NCI-H2196 treated with DMSO at 0.1 percent for 48 hours (cell line): ENCODE measurements around the gene ZMIZ2.
"Not testable (repeated sequence)": the region's sequence is repeated elsewhere in the genome, so short reads cannot be mapped to it uniquely, and the experiment has no call there.

ENCODE experiments used
- DNase-seq: peaks from one replicate; lab custom pipeline; 2025; ENCODE audit not compliant: unreplicated experiment; lab: John Stamatoyannopoulos, UW

ZMIZ2 gene, protein sequence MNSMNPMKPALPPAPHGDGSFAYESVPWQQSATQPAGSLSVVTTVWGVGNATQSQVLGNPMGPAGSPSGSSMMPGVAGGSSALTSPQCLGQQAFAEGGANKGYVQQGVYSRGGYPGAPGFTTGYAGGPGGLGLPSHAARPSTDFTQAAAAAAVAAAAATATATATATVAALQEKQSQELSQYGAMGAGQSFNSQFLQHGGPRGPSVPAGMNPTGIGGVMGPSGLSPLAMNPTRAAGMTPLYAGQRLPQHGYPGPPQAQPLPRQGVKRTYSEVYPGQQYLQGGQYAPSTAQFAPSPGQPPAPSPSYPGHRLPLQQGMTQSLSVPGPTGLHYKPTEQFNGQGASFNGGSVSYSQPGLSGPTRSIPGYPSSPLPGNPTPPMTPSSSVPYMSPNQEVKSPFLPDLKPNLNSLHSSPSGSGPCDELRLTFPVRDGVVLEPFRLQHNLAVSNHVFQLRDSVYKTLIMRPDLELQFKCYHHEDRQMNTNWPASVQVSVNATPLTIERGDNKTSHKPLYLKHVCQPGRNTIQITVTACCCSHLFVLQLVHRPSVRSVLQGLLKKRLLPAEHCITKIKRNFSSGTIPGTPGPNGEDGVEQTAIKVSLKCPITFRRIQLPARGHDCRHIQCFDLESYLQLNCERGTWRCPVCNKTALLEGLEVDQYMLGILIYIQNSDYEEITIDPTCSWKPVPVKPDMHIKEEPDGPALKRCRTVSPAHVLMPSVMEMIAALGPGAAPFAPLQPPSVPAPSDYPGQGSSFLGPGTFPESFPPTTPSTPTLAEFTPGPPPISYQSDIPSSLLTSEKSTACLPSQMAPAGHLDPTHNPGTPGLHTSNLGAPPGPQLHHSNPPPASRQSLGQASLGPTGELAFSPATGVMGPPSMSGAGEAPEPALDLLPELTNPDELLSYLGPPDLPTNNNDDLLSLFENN

DNA sequence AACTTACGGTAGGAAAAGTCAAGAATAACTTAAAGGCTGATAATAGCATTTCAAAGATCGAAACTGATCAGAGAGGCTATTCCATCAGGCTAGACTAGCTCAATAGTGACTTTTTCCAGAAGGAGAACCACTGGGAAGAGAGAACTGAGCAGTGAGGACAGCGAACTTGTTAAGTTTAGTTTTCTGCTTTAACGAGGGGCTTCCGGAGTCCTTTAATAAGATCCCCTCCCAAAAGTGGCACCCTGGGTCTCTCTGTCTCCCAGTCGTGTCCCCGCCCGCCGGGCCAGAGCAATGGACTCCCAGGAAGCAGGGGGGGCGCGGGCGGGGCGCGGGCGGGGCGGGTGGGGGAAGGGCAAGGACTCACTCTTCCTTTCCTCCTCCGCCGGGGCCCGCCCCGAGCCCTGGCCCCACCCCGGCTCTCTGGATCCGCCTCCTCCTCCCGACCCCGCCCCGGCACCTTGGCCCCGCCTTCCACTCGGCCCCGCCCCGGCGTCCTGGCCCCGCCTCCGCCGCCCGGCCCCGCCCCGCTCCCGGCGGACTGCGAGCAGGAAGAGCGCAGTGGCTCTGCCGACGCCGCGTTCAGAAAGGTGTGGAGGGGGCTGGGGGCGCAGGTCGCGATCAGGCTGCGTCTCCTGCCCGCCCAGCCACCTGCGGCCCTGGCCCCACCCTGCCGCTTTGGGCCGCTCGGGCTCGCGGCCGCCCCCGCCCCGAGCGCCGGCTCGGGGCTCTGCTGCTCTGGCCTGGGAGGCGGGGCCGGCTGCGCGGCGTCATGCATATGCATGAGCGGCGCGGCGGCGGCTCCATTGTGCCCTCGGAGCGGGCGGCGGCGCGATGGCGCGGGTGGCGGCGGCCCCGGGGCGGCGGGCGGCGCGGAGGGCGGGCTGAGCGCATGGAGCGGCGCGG lies at the start of gene ZMIZ2:
Gene ZMIZ2 (plus strand): TSS at position 803 of the 903 bp plus-strand sequence. CDS start 7,403 bp downstream, outside the sequence.
- peak; percentile 82 for DNase-seq

- not testable (repeated sequence) for DNase-seq
Measured at GRCh38 chr7:44699598-44699997, 49.0 kb upstream of the ZMIZ2 start.

GRCh38 chr7:44700322-44700721 lies 48.3 kb upstream of the ZMIZ2 start:
- no peak for DNase-seq

DNA sequence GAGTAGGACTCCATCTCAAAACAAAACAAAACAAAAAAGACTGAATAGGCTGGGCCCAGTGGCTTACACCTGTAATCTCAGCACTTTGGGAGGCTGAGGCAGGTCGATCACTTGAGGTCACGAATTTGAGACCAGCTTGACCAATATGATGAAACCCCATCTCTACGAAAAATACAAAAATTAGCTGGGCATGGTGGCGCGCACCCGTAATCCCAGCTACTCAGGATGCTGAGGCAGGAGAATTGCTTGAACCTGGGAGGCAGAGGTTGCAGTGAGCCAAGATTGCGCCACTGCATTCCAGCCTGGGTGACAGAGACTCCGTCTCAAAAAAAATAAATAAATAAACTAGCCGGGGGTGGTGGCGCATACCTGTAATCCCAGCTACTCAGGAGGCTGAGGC lies 45.3 kb upstream of the ZMIZ2 start:
- DNase-seq, result not testable (repeated sequence)

DNA sequence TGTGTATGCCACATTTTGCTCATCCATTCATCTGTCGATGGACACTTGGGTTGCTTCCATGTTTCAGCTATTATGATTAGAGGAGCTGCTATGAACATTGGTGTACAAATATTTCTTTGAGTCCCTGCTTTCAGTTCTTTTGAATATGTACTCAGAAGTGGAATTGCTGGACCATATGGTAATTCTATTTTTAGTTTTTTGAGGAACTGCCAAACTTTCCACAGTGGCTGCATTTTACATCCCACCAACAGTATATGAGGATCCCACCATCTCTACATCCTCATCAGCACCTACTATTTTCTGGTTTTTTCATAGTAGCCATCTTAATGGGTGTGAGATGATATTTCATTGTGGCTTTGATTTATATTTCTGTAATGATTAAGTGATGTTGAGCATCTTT lies 44.7 kb upstream of the ZMIZ2 start:
- no peak for DNase-seq

GRCh38 chr7:44705434-44705833 lies 43.2 kb upstream of the ZMIZ2 start:
- no peak for DNase-seq

- DNase-seq, result peak; percentile 80
Measured at GRCh38 chr7:44706788-44707557, 41.7 kb upstream of the ZMIZ2 start.

- no peak for DNase-seq
Measured at GRCh38 chr7:44707558-44708230, 41.0 kb upstream of the ZMIZ2 start.

GRCh38 chr7:44709011-44709915 lies 39.4 kb upstream of the ZMIZ2 start:
- no peak for DNase-seq

- no peak for DNase-seq
Measured at GRCh38 chr7:44709945-44710596, 38.6 kb upstream of the ZMIZ2 start.

GRCh38 chr7:44711528-44711927 lies 37.1 kb upstream of the ZMIZ2 start:
- DNase-seq, result no peak

DNA sequence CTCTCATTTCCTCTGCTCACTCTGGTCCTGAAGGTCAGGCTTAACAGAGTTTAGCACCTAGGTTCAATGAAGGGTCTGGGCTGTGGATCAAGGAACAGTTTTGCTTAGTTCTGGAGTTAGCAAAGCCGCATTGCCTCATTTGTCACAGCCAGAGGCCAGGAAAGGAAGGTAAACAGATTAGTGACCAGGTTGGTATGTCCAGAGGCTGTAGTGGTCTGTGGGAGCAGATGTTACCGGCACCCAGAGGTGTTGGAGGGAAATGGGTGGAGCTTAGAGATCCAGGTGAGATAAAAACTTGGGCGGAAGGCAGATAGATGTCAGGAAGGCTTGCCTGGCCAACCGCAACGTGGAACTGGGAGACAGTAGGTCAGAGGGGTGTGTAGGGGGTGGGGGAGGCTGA lies 36.6 kb upstream of the ZMIZ2 start:
- no peak for DNase-seq

DNA sequence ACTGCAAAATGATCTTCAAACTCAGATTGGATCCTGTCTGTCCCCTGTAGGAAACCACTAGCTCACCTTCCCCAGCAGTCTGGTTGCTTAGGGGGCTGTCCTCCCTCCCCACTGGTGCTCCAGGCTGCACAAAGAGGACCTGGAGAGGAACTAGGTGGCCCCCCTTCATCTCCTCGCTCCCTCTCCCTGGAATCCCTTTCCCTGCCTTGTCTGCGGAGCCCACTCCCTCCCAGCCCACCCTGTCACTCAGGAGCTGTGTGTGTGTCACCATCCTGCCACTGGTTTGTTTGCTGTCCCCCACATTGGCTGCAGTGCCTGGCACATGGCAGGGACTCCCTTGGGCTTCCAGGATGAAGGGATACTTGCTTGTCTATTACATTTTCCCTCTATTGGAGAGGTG lies 35.5 kb upstream of the ZMIZ2 start:
- no peak for DNase-seq

DNA sequence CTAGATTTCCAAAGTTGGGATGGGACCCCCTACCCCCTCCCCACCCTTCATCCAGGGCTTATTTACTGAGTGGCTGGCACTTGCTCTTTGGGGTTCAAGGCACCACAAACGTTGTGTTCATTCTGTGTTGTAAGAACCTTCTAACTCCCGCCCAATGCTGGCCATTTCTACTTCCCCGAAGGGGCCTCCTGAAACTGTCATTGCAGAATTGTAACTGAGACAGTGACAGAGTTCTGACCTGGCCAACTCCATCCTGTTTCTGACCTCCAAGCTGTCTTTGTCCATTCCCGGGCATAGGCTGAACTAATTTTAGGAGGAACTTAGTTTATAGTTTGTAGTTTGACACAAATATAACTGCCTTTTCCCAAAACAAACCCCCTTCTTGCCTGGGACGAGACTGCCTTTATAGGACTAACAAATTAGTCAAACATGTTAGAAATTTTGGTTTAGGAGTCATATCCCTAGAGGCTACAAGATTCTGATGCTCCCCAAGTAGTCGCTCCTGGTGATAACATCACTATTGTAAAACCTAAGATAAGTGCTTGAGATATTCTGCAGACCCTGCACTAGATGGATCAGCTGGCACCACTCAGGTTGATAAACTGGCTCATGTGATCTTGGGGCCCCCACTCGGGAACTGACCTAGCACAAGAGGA lies 34.8 kb upstream of the ZMIZ2 start:
- no peak for DNase-seq

DNA sequence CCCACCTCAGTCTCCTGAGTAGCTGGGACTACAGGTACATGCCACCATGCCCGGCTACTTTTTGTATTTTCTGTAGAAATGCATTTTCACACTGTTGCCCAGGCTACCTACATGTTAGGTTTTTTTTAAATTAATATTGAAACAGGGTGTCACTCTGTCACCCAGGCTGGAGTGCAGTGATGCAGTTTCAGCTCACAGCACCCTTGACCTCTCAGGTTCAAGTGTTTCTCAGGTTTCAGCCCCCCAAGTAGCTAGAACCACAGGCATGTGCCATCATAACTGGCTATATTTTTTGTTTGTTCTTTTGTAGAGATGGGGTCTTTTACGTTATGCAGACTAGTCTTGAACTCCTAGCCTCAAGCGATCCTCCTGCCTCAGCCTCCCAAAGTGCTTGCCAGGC lies 32.4 kb upstream of the ZMIZ2 start:
- DNase-seq, result no peak

DNA sequence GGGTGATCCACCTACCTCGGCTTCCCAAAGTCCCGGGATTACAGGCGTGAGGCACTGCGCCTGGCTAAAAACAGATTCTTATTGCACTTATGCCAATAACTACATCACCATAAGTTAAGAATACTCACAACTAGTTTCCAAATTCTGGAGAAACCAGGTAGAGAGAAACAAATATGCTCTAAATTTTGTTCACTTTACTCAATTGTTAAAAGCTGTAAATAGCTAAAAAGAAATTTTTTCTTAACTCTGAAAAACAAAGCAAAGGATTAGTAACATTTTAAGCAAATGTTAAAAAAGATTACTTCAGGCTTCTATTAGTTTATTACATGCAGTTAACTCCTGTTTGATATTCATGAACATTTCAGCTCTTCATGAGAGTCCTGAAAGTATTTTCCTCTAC lies 28.3 kb upstream of the ZMIZ2 start:
- no peak for DNase-seq

DNA sequence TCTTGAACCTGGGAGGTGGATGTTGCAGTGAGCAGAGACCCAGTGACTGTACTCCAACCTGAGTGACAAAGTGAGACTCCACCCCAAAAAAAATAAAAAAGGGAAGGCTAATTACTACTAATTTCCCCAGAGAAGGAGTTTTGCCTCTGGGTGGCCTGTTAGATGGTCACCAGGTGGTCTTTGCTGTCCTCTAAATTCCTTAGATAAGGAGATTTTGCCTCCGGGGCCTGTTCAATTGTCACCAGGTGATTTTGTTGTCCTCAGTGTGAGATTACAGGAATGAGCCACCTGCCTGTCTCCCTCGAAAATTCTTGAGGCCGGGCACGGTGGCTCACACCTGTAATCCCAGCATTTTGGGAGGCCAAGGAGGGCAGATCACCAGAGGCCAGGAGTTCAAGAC lies 24.4 kb upstream of the ZMIZ2 start:
- no peak for DNase-seq

DNA sequence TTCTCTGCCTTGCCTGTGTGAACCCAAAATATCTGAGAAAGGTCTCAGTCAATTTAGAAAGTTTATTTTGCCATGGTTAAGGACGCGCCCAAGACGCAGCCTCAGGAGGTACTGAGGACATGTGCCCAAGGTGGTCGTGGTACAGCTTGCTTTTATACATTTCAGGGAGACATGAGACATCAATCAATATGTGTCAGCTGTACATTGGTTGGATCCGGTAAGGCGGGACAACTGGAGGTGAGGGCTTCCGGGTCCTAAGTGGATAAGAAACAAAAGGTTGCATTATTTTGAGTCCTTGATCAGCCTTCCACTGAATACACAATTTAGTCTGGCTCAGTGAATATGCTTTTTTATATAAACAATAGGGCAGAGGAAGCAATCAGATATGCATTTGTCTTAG lies 22.4 kb upstream of the ZMIZ2 start:
- DNase-seq, result not testable (repeated sequence)
